HG02870 (cell line): ENCODE measurements around the gene STAMBPL1.

Experiments
- ATAC-seq: cut with Tn5 transposase; IDR thresholded peaks from one replicate; pipeline ENCODE4 v1.9.1; 2021; ENCODE audit warnings: mild to moderate bottlenecking, moderate library complexity; ENCODE audit not compliant: unreplicated experiment

The STAMBPL1 gene

GRCh38 chr10:88946965-88947590 is 67.0 kb downstream of the STAMBPL1 start:
- ATAC-seq, result no peak

- no peak for ATAC-seq
These were observed 69.0 kb downstream of the STAMBPL1 start for GRCh38 chr10:88949051-88949450.

GRCh38 chr10:88949912-88950837 is 70.1 kb downstream of the STAMBPL1 start:
- no peak for ATAC-seq

GRCh38 chr10:88952647-88953111 is 72.6 kb downstream of the STAMBPL1 start, which contains the start of gene ACTA2:
ACTA2 (minus strand) TSS chr10:88952773; CDS start chr10:88948930, 3,843 bp downstream.
- ATAC-seq, result no peak

GRCh38 chr10:88953662-88954061 is 73.6 kb downstream of the STAMBPL1 start:
- ATAC-seq, result no peak

GRCh38 chr10:88954458-88955083 is 74.5 kb downstream of the STAMBPL1 start:
- ATAC-seq, result no peak

- no peak for ATAC-seq
These were observed 77.3 kb downstream of the STAMBPL1 start for GRCh38 chr10:88957381-88957780.

GRCh38 chr10:88958721-88959120 is 78.7 kb downstream of the STAMBPL1 start:
- ATAC-seq, result no peak

- ATAC-seq, result no peak
These were observed 80.8 kb downstream of the STAMBPL1 start for GRCh38 chr10:88960802-88961201.

GRCh38 chr10:88961266-88961665 is 81.2 kb downstream of the STAMBPL1 start:
- no peak for ATAC-seq

- ATAC-seq, result no peak
These were observed 82.3 kb downstream of the STAMBPL1 start for GRCh38 chr10:88962336-88962735.

GRCh38 chr10:88963318-88963717 is 83.3 kb downstream of the STAMBPL1 start:
- no peak for ATAC-seq

GRCh38 chr10:88964360-88964759 is 84.3 kb downstream of the STAMBPL1 start:
- no peak for ATAC-seq

GRCh38 chr10:88964869-88965415 is 84.9 kb downstream of the STAMBPL1 start:
- no peak for ATAC-seq

GRCh38 chr10:88966797-88967196 is 86.8 kb downstream of the STAMBPL1 start:
- no peak for ATAC-seq

GRCh38 chr10:88968391-88968790 is 88.3 kb downstream of the STAMBPL1 start:
- no peak for ATAC-seq

- ATAC-seq, result no peak
These were observed 91.4 kb downstream of the STAMBPL1 start for GRCh38 chr10:88971221-88972061.
